H1 (cell line): Measurements from ENCODE around the gene HRH1. TPM values are rescaled to one million over a fixed set of nuclear protein-coding genes. Genes with fewer than 3 reads are reported as not detected.
A peak's percentile ranks its signal among the peaks of the same experiment; 100 is the strongest.

Experiments used
- ATF3 ChIP-seq: IDR thresholded peaks from 2 replicates; pipeline ENCODE4 v1.6.1; 2011; ENCODE audit warnings: low read depth, mild to moderate bottlenecking, low read length; ENCODE audit not compliant: insufficient read depth
- BACH1 ChIP-seq: IDR thresholded peaks from 2 replicates; pipeline ENCODE4 v1.6.1; 2012; ENCODE audit warnings: low read length, improper control_type of control experiment
- CTCF ChIP-seq, 3 experiments: IDR thresholded peaks; 1 replicate in 2 of 3; 2 replicates in 1 of 3; pipeline versions ENCODE4 v1.5.1 to v1.6.1; 2011; ENCODE audit warnings: low read length in 3 of 3, mild to moderate bottlenecking in 3 of 3, inconsistent platforms in 2 of 3, low read depth in 1 of 3, moderate library complexity in 1 of 3; ENCODE audit not compliant: insufficient read depth in 1 of 3; ENCODE audit errors: control extremely low read depth in 1 of 3
- EP300 ChIP-seq, 2 experiments: IDR thresholded peaks; 1 replicate in 1 of 2; 2 replicates in 1 of 2; pipeline ENCODE4 v1.6.1; 2011 to 2012; ENCODE audit warnings: low read depth in 2 of 2, low read length in 2 of 2, mild to moderate bottlenecking in 2 of 2, borderline replicate concordance in 1 of 2, inconsistent platforms in 1 of 2, moderate library complexity in 1 of 2
- JUND ChIP-seq: IDR thresholded peaks from 2 replicates; pipeline ENCODE4 v1.6.1; 2011; ENCODE audit warnings: mild to moderate bottlenecking, improper control_type of control experiment, low read length
- KDM1A ChIP-seq: fragments of 200-600, 300-600 bp; sonication (generic); IDR thresholded peaks from 2 replicates; pipeline ENCODE4 v1.7.1; 2016; ENCODE audit warnings: mild to moderate bottlenecking, low read length, borderline replicate concordance
- KDM4A ChIP-seq: IDR thresholded peaks from one replicate; pipeline ENCODE4 v1.7.1; 2012; ENCODE audit warnings: low read depth, mild to moderate bottlenecking, moderate library complexity, low read length, inconsistent platforms; ENCODE audit not compliant: severe bottlenecking
- POLR2AphosphoS5 ChIP-seq: IDR thresholded peaks from 2 replicates; pipeline ENCODE4 v1.6.1; 2011; ENCODE audit warnings: low read depth, low read length
- SAP30 ChIP-seq: fragments of 300-600 bp; sonication (generic); IDR thresholded peaks from 2 replicates; pipeline ENCODE4 v1.7.1; 2012; ENCODE audit warnings: low read length, moderate library complexity, mild to moderate bottlenecking, inconsistent platforms; ENCODE audit not compliant: insufficient read depth, insufficient replicate concordance
- TCF12 ChIP-seq: IDR thresholded peaks from 2 replicates; pipeline ENCODE4 v1.6.1; 2011; ENCODE audit warnings: low read depth, mild to moderate bottlenecking, low read length
- YY1 ChIP-seq: IDR thresholded peaks from 2 replicates; pipeline ENCODE4 v1.6.1; 2011; ENCODE audit warnings: low read depth, mild to moderate bottlenecking, low read length
- polyA plus RNA-seq, 7 experiments: library from polyadenylated mRNA; depleted of rRNA in 3 of 7; stranded (reverse) in 5 of 7; unstranded in 2 of 7; fragments of >200 nt in 5 of 7; fragments of 200-250 nt in 2 of 7; gene quantifications; 1 replicate in 5 of 7; 2 replicates in 1 of 7; 4 replicates in 1 of 7; pipeline versions ENCODE4 v1.2.1 to v1.2.3, GENCODE V29; 2011 to 2013; ENCODE audit warnings: missing spikeins in 2 of 7, mixed read lengths in 2 of 7
- total RNA-seq: library from RNA; stranded (reverse); fragmentation: NEBNext Ultra II Directional; extraction: Animal tissue kit (Norgen Biotek cat#: 25700); gene quantifications from 2 replicates; pipeline ENCODE4 v1.2.1, GENCODE V29; 2021

The HRH1 gene
- total and polyA plus RNA-seq, 2 of the 8 experiments (the other 6 are each of a cell fraction or from before 2014, with no cell fraction given): 0.11 TPM; not detected in 1

GRCh38 chr3:11154953-11155325 is 646 bp downstream of the HRH1 start (continued):
- TF ChIP-seq EP300 (IDR thresholded peaks at IDR 0.05; ENCODE audit: borderline replicate concordance in 1 of 2, low read depth in 2 of 2, low read length in 2 of 2) (no peak), SAP30 (no peak), KDM4A (no peak), TCF12 (no peak), JUND (no peak), ATF3 (no peak), POLR2AphosphoS5 (no peak), CTCF (IDR thresholded peaks at IDR 0.05; ENCODE audit: control extremely low read depth in 1 of 3, insufficient read depth in 1 of 3, low read depth in 1 of 3, low read length in 3 of 3) (peak in 2 of 3 experiments; percentile 26 to 46; a peak in 2 of 4 replicates), KDM1A (0 out of 2 replicates have a peak, but pooled peaks have one; percentile 29), BACH1 (no peak), YY1 (no peak)
